ENCODE results near the gene CHPF2.

Gene CHPF2

GRCh38 chr7:151228024-151228866, 4.0 kb upstream of the CHPF2 start:
- Histone ChIP-seq H3K27ac (peak overlapping the region; percentile 75), H3K27me3 (peaks cover 6% of the 10 kb centered on the region)
- TF ChIP-seq, protein P1, sequence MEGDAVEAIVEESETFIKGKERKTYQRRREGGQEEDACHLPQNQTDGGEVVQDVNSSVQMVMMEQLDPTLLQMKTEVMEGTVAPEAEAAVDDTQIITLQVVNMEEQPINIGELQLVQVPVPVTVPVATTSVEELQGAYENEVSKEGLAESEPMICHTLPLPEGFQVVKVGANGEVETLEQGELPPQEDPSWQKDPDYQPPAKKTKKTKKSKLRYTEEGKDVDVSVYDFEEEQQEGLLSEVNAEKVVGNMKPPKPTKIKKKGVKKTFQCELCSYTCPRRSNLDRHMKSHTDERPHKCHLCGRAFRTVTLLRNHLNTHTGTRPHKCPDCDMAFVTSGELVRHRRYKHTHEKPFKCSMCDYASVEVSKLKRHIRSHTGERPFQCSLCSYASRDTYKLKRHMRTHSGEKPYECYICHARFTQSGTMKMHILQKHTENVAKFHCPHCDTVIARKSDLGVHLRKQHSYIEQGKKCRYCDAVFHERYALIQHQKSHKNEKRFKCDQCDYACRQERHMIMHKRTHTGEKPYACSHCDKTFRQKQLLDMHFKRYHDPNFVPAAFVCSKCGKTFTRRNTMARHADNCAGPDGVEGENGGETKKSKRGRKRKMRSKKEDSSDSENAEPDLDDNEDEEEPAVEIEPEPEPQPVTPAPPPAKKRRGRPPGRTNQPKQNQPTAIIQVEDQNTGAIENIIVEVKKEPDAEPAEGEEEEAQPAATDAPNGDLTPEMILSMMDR (IDR thresholded peaks at IDR 0.05): no peak

DNA sequence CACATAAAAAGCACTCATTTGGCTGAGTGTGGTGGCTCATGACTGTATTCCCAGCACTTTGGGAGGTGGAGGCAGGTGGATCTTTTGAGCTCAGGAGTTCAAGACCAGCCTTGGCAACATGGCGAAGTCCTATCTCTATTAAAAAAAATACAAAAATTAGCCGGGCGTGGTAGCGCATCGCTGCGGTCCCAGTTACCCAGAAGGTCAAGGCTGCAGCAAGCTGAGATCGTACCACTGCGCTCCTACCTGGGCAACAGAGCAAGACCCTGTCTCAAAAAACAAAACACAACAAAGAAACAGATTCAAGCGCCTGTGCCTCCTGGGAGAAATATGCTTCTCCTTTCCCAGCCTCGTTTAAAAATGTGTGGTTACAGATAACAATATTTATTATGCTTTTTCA, 3.0 kb upstream of the CHPF2 start:
- H3K4me1 ChIP-seq (ENCODE audit: control insufficient read depth in 1 of 2, insufficient read depth in 1 of 2, low read depth in 1 of 2, low read length in 1 of 2): peaks cover 39 to 45% of the 10 kb centered on the region in 2 experiments
- H3K9me3 ChIP-seq: no peaks in the 10 kb centered on the region
- H3K27me3 ChIP-seq: peaks cover 6% of the 10 kb centered on the region
- TF ChIP-seq, protein P1 (IDR thresholded peaks at IDR 0.05): no peak
- H3K27ac ChIP-seq: no peak overlapping the region
- H3K4me3 ChIP-seq (ENCODE audit: low read depth in 1 of 2, low read length in 1 of 2): no peak overlapping the region
- peaks cover 6% of the 10 kb centered on the region for H3K36me3 ChIP-seq

More at GRCh38 chr7:151228024-151228866, 4.0 kb upstream of the CHPF2 start:
- peaks cover 30 to 36% of the 10 kb centered on the region in 2 experiments for H3K4me1 ChIP-seq (ENCODE audit: control insufficient read depth in 1 of 2, insufficient read depth in 1 of 2, low read depth in 1 of 2, low read length in 1 of 2)
- H3K4me3 ChIP-seq (ENCODE audit: low read depth in 1 of 2, low read length in 1 of 2): peak overlapping the region; percentile 84 to 90
- H3K9me3 ChIP-seq: no peaks in the 10 kb centered on the region
- H3K36me3 ChIP-seq: peaks cover 16% of the 10 kb centered on the region

GRCh38 chr7:151231080-151231479, 1.2 kb upstream of the CHPF2 start:
- peaks cover 36 to 41% of the 10 kb centered on the region in 2 experiments for H3K4me1 ChIP-seq (ENCODE audit: control insufficient read depth in 1 of 2, insufficient read depth in 1 of 2, low read depth in 1 of 2, low read length in 1 of 2)
- no peak overlapping the region for H3K27ac ChIP-seq
- no peak overlapping the region for H3K4me3 ChIP-seq (ENCODE audit: low read depth in 1 of 2, low read length in 1 of 2)
- H3K27me3 ChIP-seq: peaks cover 6% of the 10 kb centered on the region
- no peaks in the 10 kb centered on the region for H3K9me3 ChIP-seq
- peaks cover 15% of the 10 kb centered on the region for H3K36me3 ChIP-seq
- TF ChIP-seq, protein P1 (IDR thresholded peaks at IDR 0.05): no peak

GRCh38 chr7:151232917-151233701, 826 bp downstream of the CHPF2 start:
- peak overlapping the region; percentile 94 for H3K27ac ChIP-seq
- no peaks in the 10 kb centered on the region for H3K9me3 ChIP-seq
- TF ChIP-seq, protein P1 (IDR thresholded peaks at IDR 0.05): no peak
- peak overlapping the region; percentile 95 for H3K4me3 ChIP-seq (ENCODE audit: low read depth in 1 of 2, low read length in 1 of 2)
- H3K36me3 ChIP-seq: peaks cover 36% of the 10 kb centered on the region
- H3K27me3 ChIP-seq: peaks cover 6% of the 10 kb centered on the region
- H3K4me1 ChIP-seq (ENCODE audit: control insufficient read depth in 1 of 2, insufficient read depth in 1 of 2, low read depth in 1 of 2, low read length in 1 of 2): peaks cover 20 to 23% of the 10 kb centered on the region in 2 experiments

- Histone ChIP-seq H3K27ac (peak overlapping the region; percentile 94), H3K27me3 (peaks cover 6% of the 10 kb centered on the region), H3K4me3 (ENCODE audit: low read depth in 1 of 2, low read length in 1 of 2) (peak overlapping the region; percentile 95), H3K4me1 (ENCODE audit: control insufficient read depth in 1 of 2, insufficient read depth in 1 of 2, low read depth in 1 of 2, low read length in 1 of 2) (peaks cover 19 to 22% of the 10 kb centered on the region in 2 experiments), H3K9me3 (no peaks in the 10 kb centered on the region), H3K36me3 (peaks cover 43% of the 10 kb centered on the region)
- TF ChIP-seq, protein P1 (IDR thresholded peaks at IDR 0.05): no peak
Observed at GRCh38 chr7:151233804-151234203, 1.5 kb downstream of the CHPF2 start.
